Mesenteric fat pad (tissue), 1 donor: ENCODE results near the gene RSPO1. TPM values are rescaled to one million over a fixed set of nuclear protein-coding genes. Genes with fewer than 3 reads are reported as not detected.

Experiments
- DNase-seq: peaks from one replicate; pipeline ENCODE4 v3.0.0-alpha.2; 2020; ENCODE audit warnings: low spot score
- total RNA-seq: library from RNA; stranded (reverse); fragmentation: NEBNext Ultra II Directional; extraction: Animal tissue kit (Norgen Biotek cat#: 25700); gene quantifications from one replicate; pipeline ENCODE4 v1.2.1, GENCODE V29; 2021
- donor health status: DM: yes; HTN: yes; CAD: no.

RSPO1 gene
- total RNA-seq, 1 donor from 2014 or later = 3.1 TPM

GRCh38 chr1:37574834-37575480 is 59.7 kb downstream of the RSPO1 start:
- no peak for DNase-seq

- DNase-seq = no peak
Measured at GRCh38 chr1:37570528-37571334, 64.0 kb downstream of the RSPO1 start.

DNA sequence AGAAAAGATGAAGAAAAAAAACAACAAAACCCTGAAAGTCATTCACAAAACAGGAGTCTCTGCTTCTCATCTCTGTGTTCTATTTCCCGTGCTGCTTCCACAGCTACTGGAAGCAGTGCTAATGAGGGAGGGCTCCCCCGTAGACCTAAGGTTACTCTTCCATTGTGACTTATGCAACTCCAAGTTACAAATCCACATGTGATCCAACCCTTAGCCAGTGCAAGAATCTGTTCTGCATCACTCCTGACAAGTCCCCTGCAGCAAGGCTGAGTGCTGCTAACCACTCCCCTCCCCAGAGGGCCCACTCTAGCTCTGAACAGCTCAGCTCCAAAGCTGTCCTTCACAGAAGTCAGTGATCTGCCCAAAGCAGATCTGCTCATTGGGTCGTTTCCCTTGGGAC is 67.7 kb downstream of the RSPO1 start:
- DNase-seq = no peak

DNA sequence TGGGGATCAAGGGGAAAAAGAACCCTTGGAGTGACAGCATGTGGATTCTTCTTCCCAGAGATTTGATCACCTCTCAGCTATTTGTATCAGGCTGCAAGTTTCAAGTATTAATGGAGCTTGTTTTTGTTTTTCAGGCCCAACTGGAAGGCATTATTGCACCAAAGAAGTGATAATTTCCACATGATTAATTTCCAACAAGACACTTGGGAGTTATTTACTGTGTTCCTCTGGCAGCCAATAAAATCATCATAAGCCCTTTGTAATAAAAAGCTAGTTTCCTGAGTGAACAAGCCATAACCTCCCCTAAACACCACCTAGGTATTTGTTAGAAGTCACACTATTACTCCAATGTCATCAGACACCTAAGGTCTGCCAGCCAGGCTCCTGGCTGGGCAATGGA is 69.8 kb downstream of the RSPO1 start:
- no peak for DNase-seq

DNA sequence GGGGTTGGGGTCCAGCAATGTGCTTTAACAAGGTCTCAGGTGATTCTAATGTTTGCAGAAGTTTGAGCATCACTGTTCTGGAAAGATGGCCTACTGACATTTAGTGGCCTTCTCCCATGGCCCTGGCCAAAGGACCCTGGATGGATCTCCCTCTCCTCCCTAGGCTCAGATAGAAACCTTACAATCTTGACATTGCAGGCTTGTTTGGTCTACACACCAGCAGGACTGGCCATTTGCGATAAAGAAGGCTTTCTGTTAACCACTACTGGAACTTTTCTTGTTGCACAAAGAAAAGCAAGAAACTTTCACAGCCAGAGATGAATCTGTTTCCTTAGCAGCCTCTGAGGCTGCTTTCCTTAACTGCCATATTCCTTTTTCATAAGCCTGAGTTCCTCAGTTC is 71.7 kb downstream of the RSPO1 start:
- no peak for DNase-seq

Other genes with a start within 250 kb of the RSPO1 start
- 34.2 TPM for gene ZC3H12A, start 160.3 kb downstream of the RSPO1 start, total RNA-seq
- 43.4 TPM for gene MEAF6, start 120.1 kb downstream of the RSPO1 start, total RNA-seq
- gene SNIP1, start 80.6 kb downstream of the RSPO1 start, total RNA-seq = 14.4 TPM
- gene DNALI1, start 78.0 kb downstream of the RSPO1 start, total RNA-seq = 3.1 TPM
- gene GNL2, start 39.0 kb downstream of the RSPO1 start, total RNA-seq = 53.0 TPM
- gene CDCA8, start 57.6 kb upstream of the RSPO1 start, total RNA-seq = 0.35 TPM
- not detected for gene EPHA10, start 130.2 kb upstream of the RSPO1 start, total RNA-seq
- gene MANEAL, start 159.0 kb upstream of the RSPO1 start, total RNA-seq = 1.5 TPM
- gene C1orf122, start 172.9 kb upstream of the RSPO1 start, total RNA-seq = 44.9 TPM
- 16.2 TPM for gene YRDC, start 173.3 kb upstream of the RSPO1 start, total RNA-seq
- 34.1 TPM for gene MTF1, start 224.7 kb upstream of the RSPO1 start, total RNA-seq